GM12878 (cell line): Measurements from ENCODE around the gene FGF14. TPM values are rescaled to one million over a fixed set of nuclear protein-coding genes. Genes with fewer than 3 reads are reported as not detected.

ENCODE experiments used
- ATAC-seq: fragments of 200-7000 bp; cut with Tn5 transposase; 3 replicates; pipeline ENCODE4 v1.9.1; 2020; ENCODE audit warnings: mild to moderate bottlenecking, moderate library complexity
- BruUV-seq: library from RNA; stranded (reverse); fragments of 400-500 nt; replicated peaks from 2 replicates; lab custom pipeline; 2021; lab: Mats Ljungman, UMichigan
- CTCF ChIA-PET: fragments of 300-600 bp; sonication (Branson Sonifier 250); formaldehyde crosslinking; extraction: SDS; loops from one replicate; lab custom pipeline; 2021; ENCODE audit warnings: inconsistent platforms; lab: Yijun Ruan, JAX
- POLR2A ChIA-PET: fragments of 350-600 bp; formaldehyde crosslinking; extraction: SDS; loops from one replicate; lab custom pipeline; 2021; ENCODE audit warnings: inconsistent platforms; lab: Charles Lee
- RAD21 ChIA-PET: fragments of 300-600 bp; sonication (Branson Sonifier 250); formaldehyde crosslinking; loops from one replicate; lab custom pipeline; 2023; ENCODE audit warnings: antibody characterized with exemption; ENCODE audit not compliant: unreplicated experiment; lab: Charles Lee
- SMC1A ChIA-PET: fragments of 300-600 bp; sonication (Branson Sonifier 250); formaldehyde crosslinking; loops from one replicate; lab custom pipeline; 2023; ENCODE audit not compliant: unreplicated experiment, uncharacterized antibody; lab: Charles Lee
- DNase-seq: peaks from one replicate; pipeline ENCODE4 v3.0.0-alpha.2; 2011; ENCODE audit warnings: low read depth, low spot score
- FAIRE-seq: peaks from 3 replicates; lab custom pipeline; 2011; peaks lifted over from hg19 to GRCh38; lab: Jason Lieb, UNC
- H2AFZ ChIP-seq: 2 replicates; pipeline ENCODE4 v1.6.0; 2011; ENCODE audit warnings: low read depth, low read length, control low read depth; ENCODE audit not compliant: control insufficient read depth
- H3K27ac ChIP-seq: 2 replicates; pipeline ENCODE4 v1.5.1; 2011; ENCODE audit warnings: control low read depth; ENCODE audit not compliant: control insufficient read depth, insufficient read depth
- H3K27me3 ChIP-seq, 2 experiments: replicated peaks in 1 of 2; 2 replicates each; pipeline versions ENCODE4 v1.6.0 to v1.6.1; 2011; ENCODE audit warnings: low read length in 1 of 2; ENCODE audit not compliant: control insufficient read depth in 2 of 2, insufficient read depth in 2 of 2
- H3K36me3 ChIP-seq, 2 experiments: 2 replicates each; pipeline ENCODE4 v1.5.1; 2011; ENCODE audit warnings: low read length in 1 of 2; ENCODE audit not compliant: control insufficient read depth in 2 of 2, insufficient read depth in 2 of 2
- H3K4me1 ChIP-seq: 2 replicates; pipeline ENCODE4 v1.6.1; 2011; ENCODE audit warnings: mild to moderate bottlenecking, low read length, moderate library complexity, mixed read lengths; ENCODE audit not compliant: control insufficient read depth, insufficient read depth
- H3K4me2 ChIP-seq: 2 replicates; pipeline ENCODE4 v1.6.0; 2011; ENCODE audit warnings: control low read depth; ENCODE audit not compliant: control insufficient read depth, insufficient read depth
- H3K4me3 ChIP-seq: fragments of 200-600 bp; sonication (generic); 2 replicates; pipeline ENCODE4 v1.5.1; 2016
- H3K79me2 ChIP-seq: 2 replicates; pipeline ENCODE4 v1.6.0; 2011; ENCODE audit warnings: low read length; ENCODE audit not compliant: control insufficient read depth, insufficient read depth
- H3K9ac ChIP-seq: 2 replicates; pipeline ENCODE4 v1.8.0; 2011; ENCODE audit warnings: low read length, control low read depth, mixed read lengths; ENCODE audit not compliant: control insufficient read depth, insufficient read depth
- H3K9me3 ChIP-seq: replicated peaks from 3 replicates; pipeline ENCODE4 v1.5.1; 2011; ENCODE audit warnings: mild to moderate bottlenecking, low read length; ENCODE audit not compliant: control insufficient read depth, insufficient read depth
- H4K20me1 ChIP-seq: 2 replicates; pipeline ENCODE4 v1.6.0; 2011; ENCODE audit not compliant: control insufficient read depth, insufficient read depth
- ASH2L ChIP-seq: fragments of 300-600, 200-600 bp; sonication (generic); IDR thresholded peaks from 2 replicates; pipeline ENCODE4 v1.6.1; 2017; ENCODE audit warnings: low read depth, mild to moderate bottlenecking, borderline replicate concordance
- BCL11A ChIP-seq: IDR thresholded peaks from 2 replicates; pipeline ENCODE4 v1.6.1; 2011; ENCODE audit warnings: low read depth, low read length
- DPF2 ChIP-seq: fragments of 450-650 bp; IDR thresholded peaks from 2 replicates; pipeline ENCODE4 v1.6.1; 2017; ENCODE audit warnings: mild to moderate bottlenecking
- EGR1 ChIP-seq, 2 experiments: IDR thresholded peaks; 1 replicate in 1 of 2; 2 replicates in 1 of 2; pipeline ENCODE4 v1.6.1; 2011 to 2012; ENCODE audit warnings: low read depth in 2 of 2, low read length in 2 of 2, borderline replicate concordance in 1 of 2, mild to moderate bottlenecking in 1 of 2, moderate library complexity in 1 of 2
- FOXK2 ChIP-seq: fragments of 450-650 bp; IDR thresholded peaks from 2 replicates; pipeline ENCODE4 v1.6.1; 2017; ENCODE audit warnings: mild to moderate bottlenecking, moderate library complexity
- GATAD2B ChIP-seq: fragments of 450-650 bp; conservative IDR thresholded peaks from 2 replicates; pipeline ENCODE4 v1.6.1; 2017; ENCODE audit warnings: low read depth, mild to moderate bottlenecking, moderate library complexity
- HDAC6 ChIP-seq: fragments of 200-600 bp; sonication (generic); IDR thresholded peaks from one replicate; pipeline ENCODE4 v1.8.0; 2017; ENCODE audit warnings: antibody characterized with exemption; ENCODE audit not compliant: unreplicated experiment
- KLF5 ChIP-seq: fragments of 450-650 bp; IDR thresholded peaks from 2 replicates; pipeline ENCODE4 v1.6.1; 2014; ENCODE audit warnings: mild to moderate bottlenecking; ENCODE audit not compliant: partially characterized antibody
- MEF2A ChIP-seq: IDR thresholded peaks from 2 replicates; pipeline ENCODE4 v1.6.1; 2011; ENCODE audit warnings: low read depth, mild to moderate bottlenecking, low read length, moderate library complexity; ENCODE audit not compliant: insufficient read depth
- MTA3 ChIP-seq: IDR thresholded peaks from 2 replicates; pipeline ENCODE4 v1.6.1; 2012; ENCODE audit warnings: low read length, inconsistent platforms, borderline replicate concordance
- MYC ChIP-seq: IDR thresholded peaks from 2 replicates; pipeline ENCODE4 v1.6.1; 2011; ENCODE audit warnings: mild to moderate bottlenecking, low read length, moderate library complexity, inconsistent platforms; ENCODE audit not compliant: insufficient read depth, insufficient replicate concordance, insufficient read length, severe bottlenecking
- PKNOX1 ChIP-seq: fragments of 450-650 bp; IDR thresholded peaks from 2 replicates; pipeline ENCODE4 v1.6.1; 2016; ENCODE audit warnings: mild to moderate bottlenecking
- USF2 ChIP-seq: IDR thresholded peaks from 2 replicates; pipeline ENCODE4 v1.6.1; 2011; ENCODE audit warnings: low read depth, low read length, improper control_type of control experiment, borderline replicate concordance
- WGBS: methylation state at CpG from one replicate; pipeline ENCODE4 v1.1.6; 2016; ENCODE audit warnings: low lambda C conversion rate; ENCODE audit not compliant: insufficient replicate concordance, insufficient coverage; ENCODE audit errors: missing lambda C conversion rate; 5-methylcytosine and 5-hydroxymethylcytosine counted together
- in situ Hi-C: fragments of 300-500 bp; cut with MboI; formaldehyde crosslinking; loops from 9 replicates; pipeline ENCODE4 v1.14.3; 2018; ENCODE audit warnings: mixed read lengths
- intact Hi-C: fragments of 100-400 bp; cut with micrococcal nuclease; formaldehyde crosslinking; loops from one replicate; pipeline ENCODE4 v1.14.2; 2022; ENCODE audit not compliant: unreplicated experiment
- polyA plus RNA-seq, 11 experiments: library from polyadenylated mRNA; depleted of rRNA in 4 of 11; unstranded in 6 of 11; stranded (reverse) in 5 of 11; fragments of >200 nt; fragmentation: Nextera tagmentation in 4 of 11; fragmentation: Illumina TruSeq in 1 of 11; extraction: Ambion mirVana in 4 of 11; extraction: Trizol in 1 of 11; gene quantifications; 1 replicate in 1 of 11; 2 replicates in 10 of 11; pipeline versions ENCODE4 v1.2.1 to v1.2.3, GENCODE V29; 2011 to 2016; ENCODE audit warnings: inconsistent platforms in 2 of 11, missing spikeins in 2 of 11, low read depth in 1 of 11
- total RNA-seq, 4 experiments: library from RNA; depleted of rRNA in 3 of 4; stranded (reverse); fragments of >200 nt in 3 of 4; fragmentation: Illumina TruSeq in 1 of 4; extraction: Trizol in 1 of 4; gene quantifications; 2 replicates each; pipeline versions ENCODE4 v1.2.1 to v1.2.3, GENCODE V29; 2013 to 2021

FGF14 gene
- total and polyA plus RNA-seq, 10 of the 15 experiments (the other 5 are each of a cell fraction or from before 2014, with no cell fraction given): under 0.01 to 0.44 (median 0.04) TPM

- DNase-seq: no peak
- no peak for ATAC-seq
- Histone ChIP-seq H2AFZ (no peak overlapping the region), H3K9ac (no peak overlapping the region), H3K79me2 (no peaks in the 10 kb centered on the region), H3K36me3 (no peaks in the 10 kb centered on the region), H3K4me3 (no peak overlapping the region), H3K27ac (no peak overlapping the region), H3K4me1 (no peaks in the 10 kb centered on the region), H4K20me1 (no peaks in the 10 kb centered on the region), H3K27me3 (no peaks in the 10 kb centered on the region), H3K4me2 (no peak overlapping the region), H3K9me3 (no peaks in the 10 kb centered on the region)
- FAIRE-seq: no peak
- SMC1A ChIA-PET: no interaction called here
- in situ Hi-C loops: no loop called here
- POLR2A ChIA-PET: no interaction called here
- TF ChIP-seq HDAC6: no peak
- TF ChIP-seq BCL11A: no peak
- TF ChIP-seq FOXK2: no peak
- TF ChIP-seq EGR1 (IDR thresholded peaks at IDR 0.05; ENCODE audit: borderline replicate concordance in 1 of 2, low read depth in 2 of 2, low read length in 2 of 2): no peak
- no peak for TF ChIP-seq GATAD2B
- CTCF ChIA-PET: no interaction called here
- intact Hi-C loops: no loop called here
- RAD21 ChIA-PET: no interaction called here
- WGBS: 26% methylated on average over 1 of the region's 1 CpG
- no TSS peak for BruUV-seq
Observed at GRCh38 chr13:102267191-102267590, 134.7 kb downstream of the FGF14 start.

GRCh38 chr13:102261809-102262208 lies 140.0 kb downstream of the FGF14 start:
- H2AFZ ChIP-seq: no peak overlapping the region
- H3K9ac ChIP-seq: no peak overlapping the region
- no peaks in the 10 kb centered on the region for H3K27me3 ChIP-seq
- POLR2A ChIA-PET: no interaction called here
- WGBS: 0% methylated on average over 1 of the region's 1 CpG
- H3K4me1 ChIP-seq: no peaks in the 10 kb centered on the region
- FAIRE-seq: no peak
- BruUV-seq: no TSS peak
- no peak overlapping the region for H3K4me2 ChIP-seq
- no peaks in the 10 kb centered on the region for H3K79me2 ChIP-seq
- H3K9me3 ChIP-seq: no peaks in the 10 kb centered on the region
- TF ChIP-seq KLF5: no peak
- TF ChIP-seq MEF2A: no peak
- no peak for TF ChIP-seq USF2
- TF ChIP-seq DPF2: no peak
- TF ChIP-seq ASH2L: no peak
- TF ChIP-seq PKNOX1: no peak
- no peak for TF ChIP-seq FOXK2
- TF ChIP-seq MYC: no peak
- TF ChIP-seq MTA3: no peak
- H3K36me3 ChIP-seq: no peaks in the 10 kb centered on the region
- H3K4me3 ChIP-seq: no peak overlapping the region
- H3K27ac ChIP-seq: no peak overlapping the region
- ATAC-seq: no peak
- CTCF ChIA-PET: no interaction called here
- no peaks in the 10 kb centered on the region for H4K20me1 ChIP-seq
- DNase-seq: no peak
- RAD21 ChIA-PET: no interaction called here
- intact Hi-C loops: no loop called here
- in situ Hi-C loops: no loop called here
- SMC1A ChIA-PET: no interaction called here
